ENCODE results near the gene HOXC9.

The HOXC9 gene

DNA sequence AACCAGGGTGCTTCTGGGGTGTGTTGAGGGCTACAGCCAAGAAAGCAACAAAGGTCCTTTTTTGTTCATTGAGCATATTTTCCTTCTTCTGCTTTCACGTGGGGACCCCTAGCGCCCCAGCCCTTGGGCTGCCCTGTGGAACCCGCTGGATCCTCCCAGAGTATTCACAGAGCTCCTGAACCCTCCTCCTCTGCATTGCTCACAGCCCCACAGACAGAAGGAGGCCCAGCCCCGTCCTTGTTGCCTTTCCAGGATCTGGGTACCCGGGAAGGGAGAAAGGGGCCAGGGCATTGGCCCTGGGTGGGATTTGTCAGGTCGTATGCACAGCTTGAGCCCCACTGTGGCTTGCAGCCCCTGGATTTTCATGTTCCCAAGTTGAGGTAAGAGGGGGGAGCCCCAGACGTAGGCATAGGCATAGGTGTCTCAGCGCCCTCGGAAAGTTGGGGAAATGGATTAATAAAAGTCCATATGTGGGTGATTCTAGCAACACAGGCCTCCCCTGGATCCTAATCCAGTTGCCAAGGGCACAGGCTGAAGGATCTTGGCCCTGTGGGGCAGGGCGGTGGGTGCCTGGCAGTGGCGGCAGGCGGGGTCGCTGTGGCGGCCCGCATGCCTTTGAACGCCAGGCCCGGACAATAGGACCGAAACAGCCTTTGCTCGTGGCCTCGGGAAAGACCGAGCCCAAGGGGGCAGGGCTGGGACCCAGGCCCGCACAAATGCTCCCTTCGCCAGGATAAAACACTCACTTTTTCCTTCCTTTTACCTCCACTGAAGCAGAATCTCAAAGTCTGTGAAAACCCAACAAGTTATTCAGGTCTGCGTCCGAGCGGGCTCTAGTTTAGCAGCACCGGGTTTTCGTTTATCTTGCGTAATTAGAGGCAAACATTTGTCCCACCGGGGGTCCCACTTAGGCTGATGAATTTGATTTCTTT is 18.1 kb upstream of the HOXC9 start:
- no peak overlapping the region for H3K27ac ChIP-seq (ENCODE audit: low read depth, low read length)
- H2BK5ac ChIP-seq (ENCODE audit: low read length): no peak overlapping the region
- H3K79me2 ChIP-seq (ENCODE audit: control insufficient read depth, insufficient read depth, low read length): no peaks in the 10 kb centered on the region
- H3K36me3 ChIP-seq (ENCODE audit: control insufficient read depth, insufficient read depth, low read length): no peaks in the 10 kb centered on the region
- no peak overlapping the region for H4K8ac ChIP-seq (ENCODE audit: low read depth, low read length)
- no peaks in the 10 kb centered on the region for H3K4me1 ChIP-seq (ENCODE audit: control insufficient read depth, low read depth, low read length)
- no peak overlapping the region for H3K23ac ChIP-seq (ENCODE audit: low read length)
- H3K9ac ChIP-seq (ENCODE audit: low read length): no peak overlapping the region
- H3K4me2 ChIP-seq (ENCODE audit: low read length): no peak overlapping the region
- no peaks in the 10 kb centered on the region for H3K79me1 ChIP-seq (ENCODE audit: low read length)
- no peak overlapping the region for H2BK120ac ChIP-seq (ENCODE audit: low read depth, low read length)
- no peak overlapping the region for H2AK5ac ChIP-seq (ENCODE audit: low read length)
- no CpG with 5 or more reads among the region's 30 CpGs for WGBS (ENCODE audit: extremely low coverage, insufficient coverage, low lambda C conversion rate)
- no peak overlapping the region for H4K5ac ChIP-seq (ENCODE audit: low read length)
- no peak for DNase-seq
- no peak overlapping the region for H3K4ac ChIP-seq (ENCODE audit: low read depth, low read length)
- no peak overlapping the region for H3K56ac ChIP-seq (ENCODE audit: low read length)
- no peak overlapping the region for H3K18ac ChIP-seq (ENCODE audit: low read length)
- H3K27me3 ChIP-seq (ENCODE audit: insufficient read depth, low read length, poor library complexity): peaks cover 89% of the 10 kb centered on the region
- H2BK15ac ChIP-seq (replicated peaks; ENCODE audit: low read depth): no peak overlapping the region
- H3K4me3 ChIP-seq (ENCODE audit: low read length): no peak overlapping the region

DNA sequence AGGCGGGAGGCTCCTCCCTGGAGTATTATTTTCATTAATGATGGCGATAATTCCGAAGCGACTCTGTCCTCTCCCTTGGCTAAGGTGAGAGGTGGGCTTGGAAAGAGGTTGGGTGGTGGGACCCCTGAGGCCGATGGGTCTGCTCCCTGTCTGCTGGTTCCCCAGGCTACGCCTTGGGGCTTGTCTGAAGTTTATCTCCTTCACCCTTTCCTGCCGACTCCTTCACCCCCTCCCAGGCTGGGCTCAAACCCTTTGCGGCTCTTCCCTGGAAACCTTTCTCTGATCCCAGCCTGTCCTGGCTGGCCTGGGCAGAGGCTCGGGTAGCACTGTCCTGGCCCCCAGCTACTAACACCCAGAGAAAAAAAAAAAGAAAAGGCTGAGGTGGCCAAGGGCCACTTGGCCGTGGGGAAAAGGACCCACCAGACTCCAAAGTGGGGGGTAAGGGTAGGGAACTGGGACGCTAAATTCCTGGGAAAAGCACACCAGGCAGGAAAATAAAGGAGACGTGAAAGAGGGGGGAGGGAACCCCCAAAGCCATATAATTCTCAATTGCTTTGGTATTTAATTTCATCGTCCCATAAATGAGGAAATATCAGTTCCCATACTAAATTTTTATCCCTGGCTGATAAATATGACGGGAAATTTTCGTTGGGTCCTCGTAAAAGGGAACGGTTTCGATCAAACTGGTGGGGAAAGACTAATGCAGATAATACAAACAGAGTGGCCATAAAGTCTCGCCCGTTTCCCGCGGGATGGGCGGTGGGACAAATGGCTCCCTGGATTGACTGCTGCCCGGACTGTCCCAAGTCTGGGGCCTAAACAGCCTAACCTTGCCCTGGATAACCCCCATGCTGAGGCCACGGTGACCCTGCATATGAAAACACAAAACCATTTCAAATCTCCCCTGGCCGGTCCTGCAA is 17.1 kb upstream of the HOXC9 start:
- H3K23ac ChIP-seq (ENCODE audit: low read length): no peak overlapping the region
- DNase-seq: no peak
- H2BK5ac ChIP-seq (ENCODE audit: low read length): no peak overlapping the region
- H4K5ac ChIP-seq (ENCODE audit: low read length): no peak overlapping the region
- no peak overlapping the region for H2AK5ac ChIP-seq (ENCODE audit: low read length)
- H2BK120ac ChIP-seq (ENCODE audit: low read depth, low read length): no peak overlapping the region
- H3K4ac ChIP-seq (ENCODE audit: low read depth, low read length): no peak overlapping the region
- no peak overlapping the region for H3K18ac ChIP-seq (ENCODE audit: low read length)
- no CpG with 5 or more reads among the region's 26 CpGs for WGBS (ENCODE audit: extremely low coverage, insufficient coverage, low lambda C conversion rate)
- no peak overlapping the region for H3K4me2 ChIP-seq (ENCODE audit: low read length)
- H3K27me3 ChIP-seq (ENCODE audit: insufficient read depth, low read length, poor library complexity): peaks cover 88% of the 10 kb centered on the region
- no peak overlapping the region for H4K8ac ChIP-seq (ENCODE audit: low read depth, low read length)
- no peaks in the 10 kb centered on the region for H3K79me2 ChIP-seq (ENCODE audit: control insufficient read depth, insufficient read depth, low read length)
- H3K4me3 ChIP-seq (ENCODE audit: low read length): no peak overlapping the region
- H3K4me1 ChIP-seq (ENCODE audit: control insufficient read depth, low read depth, low read length): no peaks in the 10 kb centered on the region
- no peak overlapping the region for H3K9ac ChIP-seq (ENCODE audit: low read length)
- no peaks in the 10 kb centered on the region for H3K79me1 ChIP-seq (ENCODE audit: low read length)
- H3K56ac ChIP-seq (ENCODE audit: low read length): no peak overlapping the region
- no peaks in the 10 kb centered on the region for H3K36me3 ChIP-seq (ENCODE audit: control insufficient read depth, insufficient read depth, low read length)
- no peak overlapping the region for H2BK15ac ChIP-seq (replicated peaks; ENCODE audit: low read depth)
- H3K27ac ChIP-seq (ENCODE audit: low read depth, low read length): no peak overlapping the region

DNA sequence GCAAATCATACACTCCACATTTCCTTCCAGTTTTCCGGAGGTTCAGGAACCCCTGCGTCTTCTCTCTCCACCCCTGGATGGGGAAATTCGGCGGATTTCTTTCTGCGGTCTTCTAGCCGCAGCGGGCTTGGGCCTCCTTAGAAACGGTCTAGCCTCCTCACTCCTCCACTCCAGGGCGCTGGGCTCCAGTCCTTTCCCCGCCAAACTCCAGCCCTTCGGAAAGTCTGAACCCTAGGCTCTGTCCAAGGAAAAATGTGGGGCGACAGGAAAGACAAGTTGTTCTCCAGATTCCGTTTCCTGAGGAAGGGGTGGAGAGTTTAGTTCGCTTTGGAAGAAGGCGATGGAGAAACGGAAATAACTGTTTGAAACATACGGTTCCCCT is 16.4 kb upstream of the HOXC9 start:
- Histone ChIP-seq H3K23ac (ENCODE audit: low read length) (no peak overlapping the region), H3K18ac (ENCODE audit: low read length) (no peak overlapping the region), H3K27me3 (ENCODE audit: insufficient read depth, low read length, poor library complexity) (peaks cover 90% of the 10 kb centered on the region), H4K8ac (ENCODE audit: low read depth, low read length) (no peak overlapping the region), H3K4ac (ENCODE audit: low read depth, low read length) (no peak overlapping the region), H3K4me1 (ENCODE audit: control insufficient read depth, low read depth, low read length) (no peaks in the 10 kb centered on the region), H3K36me3 (ENCODE audit: control insufficient read depth, insufficient read depth, low read length) (no peaks in the 10 kb centered on the region), H4K5ac (ENCODE audit: low read length) (no peak overlapping the region), H3K79me2 (ENCODE audit: control insufficient read depth, insufficient read depth, low read length) (no peaks in the 10 kb centered on the region), H2AK5ac (ENCODE audit: low read length) (no peak overlapping the region), H2BK5ac (ENCODE audit: low read length) (no peak overlapping the region), H3K27ac (ENCODE audit: low read depth, low read length) (no peak overlapping the region), H2BK120ac (ENCODE audit: low read depth, low read length) (no peak overlapping the region), H3K4me2 (ENCODE audit: low read length) (no peak overlapping the region), H3K56ac (ENCODE audit: low read length) (no peak overlapping the region), H3K4me3 (ENCODE audit: low read length) (no peak overlapping the region), H2BK15ac (replicated peaks; ENCODE audit: low read depth) (no peak overlapping the region), H3K79me1 (ENCODE audit: low read length) (no peaks in the 10 kb centered on the region), H3K9ac (ENCODE audit: low read length) (no peak overlapping the region)
- no CpG with 5 or more reads among the region's 17 CpGs for WGBS (ENCODE audit: extremely low coverage, insufficient coverage, low lambda C conversion rate)
- DNase-seq: peak; percentile 18

DNA sequence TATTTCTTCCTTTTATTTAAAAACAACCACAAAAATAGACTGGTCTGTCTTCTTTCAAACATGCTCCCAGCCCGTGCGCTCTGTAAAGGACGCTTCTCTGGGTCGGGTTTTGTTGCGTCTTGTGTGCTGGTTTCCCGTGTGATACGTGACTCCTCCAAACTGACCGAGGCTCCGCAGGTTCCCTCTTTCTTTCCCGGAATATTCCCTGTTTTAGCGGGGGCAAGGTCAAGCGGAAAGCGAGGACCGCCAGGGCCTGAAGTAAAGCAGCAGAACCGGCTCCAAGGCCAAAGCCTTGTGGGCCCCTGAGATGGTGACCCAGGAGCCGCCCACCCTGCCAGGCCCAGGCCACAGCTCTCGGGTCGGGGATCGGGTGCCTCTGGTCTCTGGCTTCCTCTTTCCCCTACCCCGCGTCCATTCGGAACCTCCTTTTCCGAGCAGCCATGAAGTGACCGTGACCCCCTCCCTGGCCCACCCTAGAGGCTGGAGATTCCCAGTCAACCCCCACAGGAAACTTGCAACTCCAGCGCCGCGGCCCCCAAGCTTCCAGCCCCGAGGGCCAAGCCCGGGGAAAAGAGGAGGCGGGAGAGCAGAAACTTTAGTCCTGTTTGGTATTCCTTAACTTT is 15.9 kb upstream of the HOXC9 start:
- H3K79me1 ChIP-seq (ENCODE audit: low read length): no peaks in the 10 kb centered on the region
- no peaks in the 10 kb centered on the region for H3K79me2 ChIP-seq (ENCODE audit: control insufficient read depth, insufficient read depth, low read length)
- no peak overlapping the region for H3K56ac ChIP-seq (ENCODE audit: low read length)
- H3K36me3 ChIP-seq (ENCODE audit: control insufficient read depth, insufficient read depth, low read length): no peaks in the 10 kb centered on the region
- H3K27ac ChIP-seq (ENCODE audit: low read depth, low read length): no peak overlapping the region
- H4K5ac ChIP-seq (ENCODE audit: low read length): no peak overlapping the region
- H3K4me1 ChIP-seq (ENCODE audit: control insufficient read depth, low read depth, low read length): no peaks in the 10 kb centered on the region
- no peak overlapping the region for H2BK5ac ChIP-seq (ENCODE audit: low read length)
- no peak overlapping the region for H2BK15ac ChIP-seq (replicated peaks; ENCODE audit: low read depth)
- H3K4me3 ChIP-seq (ENCODE audit: low read length): no peak overlapping the region
- H3K9ac ChIP-seq (ENCODE audit: low read length): no peak overlapping the region
- H3K27me3 ChIP-seq (ENCODE audit: insufficient read depth, low read length, poor library complexity): peaks cover 90% of the 10 kb centered on the region
- H2BK120ac ChIP-seq (ENCODE audit: low read depth, low read length): no peak overlapping the region
- H3K4me2 ChIP-seq (ENCODE audit: low read length): no peak overlapping the region
- no peak for DNase-seq
- H3K18ac ChIP-seq (ENCODE audit: low read length): no peak overlapping the region
- H4K8ac ChIP-seq (ENCODE audit: low read depth, low read length): no peak overlapping the region
- no peak overlapping the region for H3K4ac ChIP-seq (ENCODE audit: low read depth, low read length)
- H3K23ac ChIP-seq (ENCODE audit: low read length): no peak overlapping the region
- no CpG with 5 or more reads among the region's 30 CpGs for WGBS (ENCODE audit: extremely low coverage, insufficient coverage, low lambda C conversion rate)
- H2AK5ac ChIP-seq (ENCODE audit: low read length): no peak overlapping the region

DNA sequence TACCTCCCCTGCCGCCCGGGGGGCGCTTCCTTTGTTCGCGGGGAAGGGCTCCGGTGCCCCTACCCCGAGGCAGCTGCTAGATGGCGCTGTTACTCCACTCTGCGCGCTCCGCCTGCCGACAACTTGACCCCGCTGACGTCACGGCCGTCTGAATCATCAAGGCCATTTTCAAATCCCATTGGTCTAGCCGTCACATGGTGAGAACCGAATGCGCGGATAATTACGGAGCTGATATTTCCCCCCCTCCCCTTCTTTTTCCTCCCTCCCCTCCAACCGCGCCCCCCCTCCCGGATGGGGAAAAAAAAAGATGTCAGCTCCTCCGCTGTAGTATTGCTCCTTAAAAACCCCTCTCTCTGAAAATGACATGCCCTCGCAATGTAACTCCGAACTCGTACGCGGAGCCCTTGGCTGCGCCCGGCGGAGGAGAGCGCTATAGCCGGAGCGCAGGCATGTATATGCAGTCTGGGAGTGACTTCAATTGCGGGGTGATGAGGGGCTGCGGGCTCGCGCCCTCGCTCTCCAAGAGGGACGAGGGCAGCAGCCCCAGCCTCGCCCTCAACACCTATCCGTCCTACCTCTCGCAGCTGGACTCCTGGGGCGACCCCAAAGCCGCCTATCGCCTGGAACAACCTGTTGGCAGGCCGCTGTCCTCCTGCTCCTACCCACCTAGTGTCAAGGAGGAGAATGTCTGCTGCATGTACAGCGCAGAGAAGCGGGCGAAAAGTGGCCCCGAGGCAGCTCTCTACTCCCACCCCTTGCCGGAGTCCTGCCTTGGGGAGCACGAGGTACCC is 14.9 kb upstream of the HOXC9 start, which contains the start of gene HOXC10:
HOXC10 (plus strand) TSS at position 246 of the 791 bp plus-strand sequence; CDS start at position 360, 114 bp downstream.
- H3K27me3 ChIP-seq (ENCODE audit: insufficient read depth, low read length, poor library complexity): peaks cover 88% of the 10 kb centered on the region
- no peak within 1 kb of the TSS for H3K4me3 ChIP-seq (ENCODE audit: low read length)
- peak; percentile 92 for DNase-seq

More for the DNA sequence above, 14.9 kb upstream of the HOXC9 start, which contains the start of gene HOXC10:
- Histone ChIP-seq H3K56ac (ENCODE audit: low read length) (no peak within 1 kb of the TSS), H2BK120ac (ENCODE audit: low read depth, low read length) (no peak within 1 kb of the TSS), H3K36me3 (ENCODE audit: control insufficient read depth, insufficient read depth, low read length) (no peaks in the 10 kb centered on the region), H3K27ac (ENCODE audit: low read depth, low read length) (no peak within 1 kb of the TSS), H4K8ac (ENCODE audit: low read depth, low read length) (no peak within 1 kb of the TSS), H3K4me1 (ENCODE audit: control insufficient read depth, low read depth, low read length) (no peaks in the 10 kb centered on the region), H2BK15ac (replicated peaks; ENCODE audit: low read depth) (no peak within 1 kb of the TSS), H3K4me2 (ENCODE audit: low read length) (no peak within 1 kb of the TSS), H3K79me2 (ENCODE audit: control insufficient read depth, insufficient read depth, low read length) (no peaks in the 10 kb centered on the region), H4K5ac (ENCODE audit: low read length) (no peak within 1 kb of the TSS), H3K9ac (ENCODE audit: low read length) (no peak within 1 kb of the TSS), H3K23ac (ENCODE audit: low read length) (no peak within 1 kb of the TSS), H2AK5ac (ENCODE audit: low read length) (no peak within 1 kb of the TSS), H3K18ac (ENCODE audit: low read length) (no peak within 1 kb of the TSS), H3K4ac (ENCODE audit: low read depth, low read length) (no peak within 1 kb of the TSS), H2BK5ac (ENCODE audit: low read length) (no peak within 1 kb of the TSS), H3K79me1 (ENCODE audit: low read length) (no peaks in the 10 kb centered on the region)
- no CpG with 5 or more reads among the region's 55 CpGs for WGBS (ENCODE audit: extremely low coverage, insufficient coverage, low lambda C conversion rate)

Measured in mesendoderm (in vitro differentiated cells).